Neutrophil (primary cell): ENCODE measurements around the gene CYBB.

Experiments used
- H3K27ac ChIP-seq: fragments of 200-600 bp; sonication (generic); 2 replicates; pipeline ENCODE4 v1.5.1; 2016; ENCODE audit warnings: mild to moderate bottlenecking, moderate library complexity
- H3K27me3 ChIP-seq: fragments of 200-600 bp; sonication (generic); 2 replicates; pipeline ENCODE4 v1.6.0; 2016; ENCODE audit warnings: mild to moderate bottlenecking
- H3K36me3 ChIP-seq: fragments of 200-600 bp; sonication (generic); 2 replicates; pipeline ENCODE4 v1.5.1; 2017
- H3K4me1 ChIP-seq, 2 experiments: fragments of 200-600 bp in 1 of 2; sonication (generic) in 1 of 2; 1 replicate in 1 of 2; 2 replicates in 1 of 2; pipeline versions ENCODE4 v1.5.1 to v1.6.1; 2013 to 2016; ENCODE audit warnings: low read depth in 1 of 2, low read length in 1 of 2, mild to moderate bottlenecking in 1 of 2, moderate library complexity in 1 of 2; ENCODE audit not compliant: control insufficient read depth in 1 of 2, insufficient read depth in 1 of 2
- H3K4me3 ChIP-seq, 2 experiments: fragments of 200-600 bp in 1 of 2; sonication (generic) in 1 of 2; 1 replicate in 1 of 2; 2 replicates in 1 of 2; pipeline ENCODE4 v1.5.1; 2013 to 2016; ENCODE audit warnings: low read depth in 1 of 2, low read length in 1 of 2, mild to moderate bottlenecking in 1 of 2, moderate library complexity in 1 of 2
- H3K9me3 ChIP-seq: fragments of 200-600 bp; sonication (generic); 2 replicates; pipeline ENCODE4 v1.5.1; 2016
- CTCF ChIP-seq: fragments of 200-600 bp; sonication (generic); IDR thresholded peaks from 2 replicates; pipeline ENCODE4 v1.5.1; 2016; ENCODE audit warnings: antibody characterized with exemption

Gene CYBB

GRCh38 chrX:37812110-37812509 is 32.3 kb downstream of the CYBB start:
- Histone ChIP-seq H3K27ac (peak overlapping the region; percentile 86), H3K27me3 (no peaks in the 10 kb centered on the region), H3K36me3 (no peaks in the 10 kb centered on the region), H3K4me3 (no peak overlapping the region), H3K9me3 (no peaks in the 10 kb centered on the region), H3K4me1 (peaks cover 82 to 93% of the 10 kb centered on the region in 2 experiments)
- TF ChIP-seq CTCF, result no peak

GRCh38 chrX:37813570-37813969 is 33.7 kb downstream of the CYBB start:
- Histone ChIP-seq H3K9me3 (no peaks in the 10 kb centered on the region), H3K4me1 (peaks cover 81 to 92% of the 10 kb centered on the region in 2 experiments), H3K4me3 (no peak overlapping the region), H3K36me3 (no peaks in the 10 kb centered on the region), H3K27me3 (no peaks in the 10 kb centered on the region), H3K27ac (peak overlapping the region; percentile 86)
- no peak for TF ChIP-seq CTCF

DNA sequence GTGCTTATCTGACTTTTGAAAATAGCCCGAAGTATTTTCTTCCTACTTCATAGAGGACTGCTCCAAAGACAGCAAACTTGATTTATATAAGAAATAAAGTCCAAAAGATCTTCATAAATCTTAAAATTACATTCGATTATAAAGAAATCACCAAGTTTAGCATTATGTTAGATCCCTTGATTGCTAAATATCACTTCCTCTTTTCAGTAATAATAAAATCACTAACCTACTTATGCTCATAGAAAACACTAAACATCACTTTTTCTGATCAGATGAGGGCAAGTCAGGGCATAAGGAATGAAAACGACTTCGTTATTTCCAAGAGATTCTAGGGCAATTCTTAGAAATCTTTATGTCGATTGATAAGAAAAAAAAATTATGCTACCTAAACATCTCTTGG is 35.5 kb downstream of the CYBB start:
- Histone ChIP-seq H3K27me3 (no peaks in the 10 kb centered on the region), H3K4me3 (no peak overlapping the region), H3K36me3 (no peaks in the 10 kb centered on the region), H3K9me3 (no peaks in the 10 kb centered on the region), H3K27ac (peak overlapping the region; percentile 86), H3K4me1 (peaks cover 78 to 84% of the 10 kb centered on the region in 2 experiments)
- no peak for TF ChIP-seq CTCF

DNA sequence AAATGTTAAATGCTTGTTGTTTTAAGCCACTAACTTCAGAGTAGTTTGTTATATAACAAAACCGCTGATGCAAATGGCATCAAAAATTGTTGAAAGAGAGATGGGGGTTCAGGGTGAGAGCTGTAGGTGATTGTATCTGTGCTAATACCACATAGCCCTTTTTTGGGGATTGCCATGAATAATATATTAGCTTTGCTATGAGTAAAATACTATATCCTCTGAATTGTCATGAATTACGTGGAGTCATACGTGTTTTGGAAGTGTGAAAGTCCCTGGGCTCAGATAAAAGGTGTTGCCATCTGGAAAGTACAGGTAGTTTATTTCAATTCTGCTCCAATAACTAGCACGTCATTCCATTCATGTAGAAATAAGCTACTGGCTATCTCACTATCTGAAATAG is 36.9 kb downstream of the CYBB start:
- no peak for TF ChIP-seq CTCF
- H3K27me3 ChIP-seq, result no peaks in the 10 kb centered on the region
- no peaks in the 10 kb centered on the region for H3K9me3 ChIP-seq
- H3K4me1 ChIP-seq, result peaks cover 82 to 83% of the 10 kb centered on the region in 2 experiments
- H3K4me3 ChIP-seq, result no peak overlapping the region
- peak overlapping the region; percentile 86 for H3K27ac ChIP-seq
- H3K36me3 ChIP-seq, result no peaks in the 10 kb centered on the region

DNA sequence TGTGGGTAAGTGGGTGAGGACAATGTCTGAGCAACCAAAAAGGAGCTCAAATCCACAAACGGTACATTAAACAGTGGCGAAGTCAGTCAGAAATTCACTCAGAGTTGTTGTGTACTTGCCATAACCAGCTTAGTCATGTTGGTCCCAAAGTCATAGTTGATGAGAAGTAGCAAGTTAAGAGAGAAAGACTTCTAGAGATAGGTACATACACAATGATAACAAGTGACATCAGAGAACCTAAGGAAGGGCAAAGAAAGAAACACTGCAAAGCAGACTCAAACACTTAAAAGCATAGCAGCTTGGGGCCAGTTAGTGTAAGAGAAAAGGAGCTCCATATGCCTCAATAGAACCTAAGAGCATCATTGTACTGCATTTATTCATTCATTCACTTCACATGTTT is 37.3 kb downstream of the CYBB start:
- Histone ChIP-seq H3K27me3 (no peaks in the 10 kb centered on the region), H3K4me3 (no peak overlapping the region), H3K36me3 (no peaks in the 10 kb centered on the region), H3K9me3 (no peaks in the 10 kb centered on the region), H3K27ac (peak overlapping the region; percentile 86), H3K4me1 (peaks cover 77 to 79% of the 10 kb centered on the region in 2 experiments)
- TF ChIP-seq CTCF, result no peak

DNA sequence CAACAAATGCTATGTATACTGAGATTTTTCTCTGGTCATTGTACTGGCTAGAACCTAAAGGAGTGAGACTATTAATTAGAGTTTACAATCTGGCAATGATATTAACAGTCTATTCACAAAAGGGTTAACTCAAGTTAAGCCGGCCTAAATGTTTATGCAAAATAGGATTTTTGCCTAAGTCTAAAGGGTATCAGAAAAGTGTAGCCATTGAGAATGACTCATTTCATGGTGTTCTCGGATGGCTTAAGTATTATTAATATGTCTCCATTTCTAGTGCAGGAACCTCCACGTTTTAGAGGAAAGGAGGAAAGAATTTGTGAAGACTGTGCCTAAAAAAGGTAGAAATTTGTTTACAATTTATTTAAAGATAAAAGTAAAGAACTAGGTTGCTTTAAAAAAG is 37.7 kb downstream of the CYBB start:
- H3K4me1 ChIP-seq, result peaks cover 73 to 75% of the 10 kb centered on the region in 2 experiments
- no peaks in the 10 kb centered on the region for H3K9me3 ChIP-seq

More for the DNA sequence above, 37.7 kb downstream of the CYBB start:
- H3K27ac ChIP-seq, result peak overlapping the region; percentile 86
- H3K36me3 ChIP-seq, result no peaks in the 10 kb centered on the region
- H3K27me3 ChIP-seq, result no peaks in the 10 kb centered on the region
- no peak overlapping the region for H3K4me3 ChIP-seq
- no peak for TF ChIP-seq CTCF
